IPS-NIHi11 (cell line): ENCODE measurements around the gene RIPK4.

Experiments used
- DNase-seq: peaks from one replicate; pipeline ENCODE4 v3.0.0; 2012; ENCODE audit warnings: mixed read lengths, low spot score

RIPK4 gene

DNA sequence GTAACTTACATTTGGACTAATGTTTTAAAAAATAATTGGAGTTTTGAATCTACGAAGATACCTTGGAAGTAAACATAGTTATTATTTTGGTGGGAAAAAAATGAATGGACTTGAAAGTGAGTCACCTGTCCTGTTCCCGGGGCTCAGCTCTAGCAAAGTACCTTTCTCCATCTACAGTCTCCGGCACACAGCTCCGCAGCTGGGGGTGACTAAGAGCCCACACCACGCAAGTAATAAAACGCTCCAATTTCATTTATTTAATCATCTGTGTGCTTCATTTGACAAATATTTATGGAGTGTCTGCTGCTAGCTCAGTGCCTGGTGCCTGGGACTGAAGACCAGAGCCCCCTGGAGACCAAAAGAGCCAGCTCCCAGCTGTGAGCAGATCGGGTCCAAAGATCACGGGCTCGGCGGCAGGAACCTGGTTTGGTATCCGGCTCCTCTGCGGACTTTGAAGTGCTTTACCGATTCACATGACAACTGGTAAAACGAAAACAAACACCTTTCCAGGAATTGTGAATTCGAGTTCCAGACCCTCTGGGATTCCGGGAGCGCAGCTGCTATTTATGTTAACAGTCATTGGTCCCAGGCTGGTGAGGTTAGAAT lies 1.7 kb upstream of the RIPK4 start:
- no peak for DNase-seq

DNA sequence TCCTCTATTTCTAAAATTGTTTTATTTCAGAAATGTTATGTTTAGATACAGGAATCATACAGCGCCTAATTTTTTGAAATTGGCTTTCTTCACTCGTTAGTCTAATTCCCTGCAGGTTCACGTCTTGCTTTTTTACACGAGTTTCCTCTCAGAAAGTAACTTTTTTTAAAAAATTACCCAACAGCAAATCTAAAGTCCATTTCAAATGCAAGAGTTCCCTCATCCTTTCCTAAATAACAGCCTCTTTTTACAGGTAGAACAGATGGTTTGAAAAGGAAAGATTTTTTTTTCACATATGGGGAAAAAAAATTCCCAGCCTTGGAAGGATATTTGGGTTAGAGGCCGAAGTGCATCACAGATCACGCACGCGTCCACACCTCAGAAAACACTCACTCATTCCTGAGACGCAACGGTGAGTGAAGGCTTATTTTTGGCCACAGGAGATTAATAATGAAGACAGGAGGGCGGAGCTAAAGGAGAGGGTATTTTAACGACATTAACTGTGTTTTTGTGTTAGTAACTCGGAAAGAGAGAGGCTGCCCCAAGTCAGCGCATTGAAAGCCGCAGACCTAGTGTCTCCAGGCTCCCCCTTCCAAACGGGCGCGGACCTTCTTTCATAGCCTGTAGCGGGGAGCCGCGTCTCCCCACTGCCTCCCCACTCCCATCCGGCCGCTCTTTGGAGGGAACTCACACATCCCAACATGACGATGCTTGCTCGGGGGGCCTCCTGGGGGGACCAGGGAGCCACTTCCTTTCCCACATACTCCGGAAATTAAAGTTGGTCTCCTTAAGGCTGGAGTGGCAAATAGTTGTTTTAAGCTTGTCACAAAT lies 969 bp upstream of the RIPK4 start:
- DNase-seq = no peak

DNA sequence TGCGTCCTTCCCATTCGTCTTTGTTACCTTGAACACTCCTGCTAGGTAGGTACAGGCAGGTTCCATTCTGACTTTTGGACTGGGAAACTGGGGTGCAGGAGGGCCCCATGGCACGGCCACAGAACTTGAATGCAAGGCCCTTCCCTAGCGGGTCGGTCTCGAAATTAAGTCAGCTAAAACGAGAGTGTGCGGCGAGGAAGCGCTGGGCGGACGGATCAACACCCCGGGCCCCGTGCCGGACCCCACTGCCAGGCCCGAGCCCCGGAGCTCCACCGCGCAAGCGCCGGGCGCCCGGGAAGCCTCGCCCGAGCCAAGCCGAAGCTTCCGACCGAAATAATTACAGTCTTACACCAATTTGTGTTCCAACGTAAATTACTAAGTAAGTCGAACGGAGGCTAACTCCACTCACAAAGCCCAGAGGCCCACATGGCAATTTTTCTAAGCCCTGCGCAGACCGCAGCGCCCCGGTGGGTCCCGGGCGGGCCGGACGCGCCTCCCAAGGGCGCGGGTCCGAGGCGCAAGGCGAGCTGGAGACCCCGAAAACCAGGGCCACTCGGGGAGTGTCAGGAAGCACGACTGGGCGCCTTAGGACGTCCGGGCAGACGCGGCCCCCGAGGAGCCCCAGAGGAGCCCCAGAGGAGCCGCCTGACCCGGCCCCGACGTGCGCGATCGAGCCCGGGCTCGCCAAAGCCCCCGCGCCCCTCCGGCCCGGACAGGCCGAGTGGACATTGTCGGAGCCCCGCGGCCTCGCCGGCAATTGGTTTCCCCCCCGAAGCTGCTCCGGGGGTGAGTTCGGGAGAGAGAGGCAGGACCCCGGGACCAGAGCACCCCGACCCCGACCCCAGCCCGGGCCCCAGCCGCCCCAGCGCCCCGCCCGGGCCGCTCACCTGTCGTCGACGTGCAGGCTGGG lies 624 bp downstream of the RIPK4 start:
- no peak for DNase-seq

DNA sequence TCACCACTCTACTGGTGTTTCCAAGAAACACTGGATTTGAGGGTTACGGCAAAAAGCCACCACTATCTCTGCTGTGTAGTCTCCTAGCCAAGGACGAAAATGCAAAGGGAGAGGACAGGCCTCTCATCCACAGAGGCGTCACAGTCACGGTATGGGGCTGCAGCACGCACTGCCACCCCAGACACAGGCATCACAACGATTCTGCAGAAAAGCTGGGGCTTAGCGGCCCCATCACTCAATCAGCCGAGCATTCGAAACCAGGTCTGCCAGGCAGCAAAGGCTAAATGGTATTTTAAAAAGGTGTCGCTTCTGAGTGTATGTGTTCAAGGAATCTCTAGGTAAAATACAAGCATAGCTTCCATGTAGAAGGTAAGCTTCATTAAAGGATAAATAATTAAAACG lies 1.4 kb downstream of the RIPK4 start:
- DNase-seq = no peak

DNA sequence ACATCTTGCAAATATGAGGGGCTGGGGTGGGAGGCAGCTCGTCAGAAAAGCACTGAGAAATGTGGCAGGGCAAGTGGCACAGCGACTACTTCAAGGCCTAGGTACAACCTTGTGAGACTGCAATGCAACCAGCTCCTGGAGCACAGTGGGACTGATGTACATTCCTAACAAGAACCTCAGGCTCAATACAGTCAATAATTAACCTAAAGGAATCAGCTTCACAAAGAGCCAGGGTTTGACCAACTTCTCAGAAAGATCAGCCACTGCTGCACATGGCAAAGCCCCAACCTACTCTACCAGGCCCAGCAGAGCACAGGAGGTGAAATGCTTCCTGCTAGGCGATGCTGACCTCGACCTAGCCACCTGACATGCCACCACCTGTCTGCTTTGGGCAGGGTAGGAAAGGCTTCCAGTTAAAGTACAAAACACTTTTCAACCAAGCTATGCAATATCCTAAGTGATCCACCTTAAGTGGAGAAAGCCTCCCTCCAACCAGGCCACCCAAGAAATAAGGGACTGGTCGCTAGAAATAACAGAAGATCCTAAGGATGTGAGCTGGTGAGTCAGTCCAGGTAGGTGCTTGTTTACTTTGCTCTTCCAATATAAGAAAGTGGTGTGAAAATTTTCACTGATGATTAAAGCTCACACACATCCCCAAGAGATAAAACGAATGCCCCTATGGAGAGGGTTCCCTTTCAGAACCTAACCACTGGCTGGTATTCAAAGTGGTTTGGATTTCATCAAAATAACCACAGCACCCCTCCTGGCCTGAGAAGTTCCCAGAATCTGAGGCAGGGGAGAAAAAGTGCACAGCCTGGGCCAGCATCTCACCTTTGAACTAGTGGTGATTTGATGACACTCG lies 2.1 kb downstream of the RIPK4 start:
- no peak for DNase-seq

DNA sequence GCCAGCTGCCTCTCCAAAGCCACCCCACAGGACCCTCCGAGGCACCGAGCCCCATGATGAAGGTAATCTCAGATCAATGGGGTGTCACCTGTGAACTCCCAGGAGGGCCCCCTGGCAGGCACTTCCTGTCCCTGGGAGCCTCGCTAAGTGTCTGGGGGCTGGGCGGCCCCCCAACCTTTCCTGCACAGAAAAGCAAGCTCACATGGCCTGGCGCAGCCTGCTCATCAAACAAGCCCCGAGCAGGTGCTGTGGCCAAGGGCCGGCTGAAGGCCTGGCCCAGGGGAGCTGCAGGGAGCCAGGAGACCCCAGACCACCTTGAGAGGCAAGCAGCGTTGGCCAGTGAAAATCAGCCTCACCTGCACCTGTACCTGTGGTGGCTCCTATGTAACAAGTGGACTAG lies 2.9 kb downstream of the RIPK4 start:
- no peak for DNase-seq

DNA sequence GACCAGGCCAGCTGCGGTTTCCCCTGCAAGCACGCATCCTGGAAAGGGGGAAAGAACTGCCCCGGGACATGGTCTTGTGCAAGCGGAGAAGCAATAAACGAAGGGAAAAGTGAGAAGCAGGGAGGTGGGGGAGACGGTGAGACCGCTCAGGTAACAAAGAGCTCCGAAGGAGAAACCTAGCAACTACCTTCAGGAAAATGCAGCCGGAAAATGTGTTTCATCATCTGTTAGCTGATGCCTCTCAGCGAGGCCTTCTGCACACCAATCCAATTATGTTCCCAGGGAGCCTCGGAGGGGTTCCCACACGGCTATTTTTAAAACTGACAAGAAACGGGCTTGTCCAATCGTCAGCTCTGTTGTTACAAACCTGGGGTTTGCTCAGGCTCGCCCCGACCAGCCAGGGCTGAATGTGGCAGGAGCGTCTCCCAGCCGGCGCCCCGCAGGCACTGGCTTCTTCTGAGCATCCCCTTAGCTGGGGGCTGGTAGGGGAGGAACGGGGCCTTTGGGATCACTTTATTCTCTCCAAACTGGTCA lies 3.4 kb downstream of the RIPK4 start:
- no peak for DNase-seq

DNA sequence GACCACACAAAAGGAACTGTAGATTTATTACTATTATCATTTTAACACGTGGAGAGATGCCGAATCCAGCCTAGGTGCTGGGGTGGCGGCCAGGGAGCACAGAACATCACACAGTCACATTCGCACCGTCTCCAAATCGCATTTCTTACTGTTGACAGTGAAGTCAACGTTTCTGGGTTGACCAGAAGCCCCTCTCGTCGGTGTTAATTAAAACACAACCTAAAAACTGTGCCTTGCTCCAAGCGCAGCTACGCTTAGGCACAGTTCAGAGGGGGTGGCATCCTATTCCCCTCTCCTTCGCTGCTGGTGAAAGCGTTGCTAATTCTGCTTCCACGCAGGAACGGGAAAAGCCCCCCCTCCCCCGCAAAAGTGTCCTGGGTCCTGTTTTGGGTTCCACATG lies 4.1 kb downstream of the RIPK4 start:
- DNase-seq = no peak

DNA sequence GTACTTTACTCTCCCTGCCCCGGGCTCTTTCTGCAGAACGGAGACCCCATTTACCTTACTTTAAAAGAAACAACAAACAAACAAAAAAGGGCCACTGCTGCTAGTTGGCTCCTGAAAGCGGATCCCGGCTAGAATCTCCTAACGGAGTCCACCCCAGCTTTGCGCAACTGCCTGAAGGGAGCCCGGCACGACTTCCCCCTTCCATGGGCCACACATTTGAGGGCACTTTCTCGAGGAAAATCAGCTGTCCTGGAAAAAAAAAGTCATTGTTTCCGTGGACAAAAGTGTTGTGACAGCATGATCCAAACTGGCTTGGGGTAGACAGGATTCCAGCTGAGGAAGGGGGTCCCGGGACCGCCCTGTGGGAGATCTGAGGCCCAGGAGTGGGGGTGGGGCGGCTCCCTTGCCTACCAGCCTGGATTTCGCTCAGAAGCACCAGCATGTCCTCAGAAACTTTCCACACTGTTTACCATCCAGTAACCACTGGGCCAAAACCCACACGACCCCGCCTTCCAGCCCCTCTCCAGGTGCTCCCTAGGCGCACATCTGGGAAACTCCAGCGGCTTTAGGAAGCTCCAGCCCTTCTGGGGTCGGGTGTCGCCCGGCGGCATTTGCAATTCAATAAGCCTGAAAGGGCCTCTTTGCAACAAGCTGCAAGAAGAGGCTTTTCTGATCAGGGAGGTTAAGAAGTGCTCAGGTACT lies 4.8 kb downstream of the RIPK4 start:
- peak; percentile 71 for DNase-seq

DNA sequence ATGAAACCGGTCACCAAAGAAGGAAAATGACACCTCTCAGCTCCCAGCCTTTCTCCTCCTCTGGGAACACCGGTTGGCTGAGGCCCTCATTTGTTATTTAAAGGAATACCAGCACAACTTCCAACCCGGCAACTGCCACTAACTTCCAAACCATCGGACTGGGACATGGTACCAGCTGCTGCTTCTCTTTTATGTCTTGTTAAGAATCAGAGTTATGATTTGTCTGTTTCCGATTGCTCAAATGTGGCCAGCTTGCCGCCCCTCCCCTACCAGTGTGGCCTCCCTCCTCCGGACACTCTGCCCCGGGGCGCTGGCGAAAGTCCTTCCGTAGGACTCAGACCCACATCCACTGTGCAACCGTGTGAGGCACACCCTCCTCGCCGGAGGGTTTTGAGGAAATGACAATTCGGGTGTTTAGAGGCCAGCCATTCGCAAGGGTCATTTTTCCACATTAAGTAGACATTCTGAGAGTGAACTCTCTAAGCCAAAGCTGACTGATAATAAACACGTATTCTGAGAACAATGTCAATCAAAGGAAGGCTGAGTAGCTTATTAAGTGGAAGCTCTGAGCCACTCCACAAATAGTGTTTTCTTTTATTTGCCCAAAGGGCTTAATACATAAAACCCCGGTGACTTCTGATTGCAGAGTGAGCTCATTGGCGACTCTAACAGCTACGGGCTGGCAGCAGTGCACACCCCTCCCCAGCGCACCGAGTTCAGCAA lies 5.5 kb downstream of the RIPK4 start:
- no peak for DNase-seq

DNA sequence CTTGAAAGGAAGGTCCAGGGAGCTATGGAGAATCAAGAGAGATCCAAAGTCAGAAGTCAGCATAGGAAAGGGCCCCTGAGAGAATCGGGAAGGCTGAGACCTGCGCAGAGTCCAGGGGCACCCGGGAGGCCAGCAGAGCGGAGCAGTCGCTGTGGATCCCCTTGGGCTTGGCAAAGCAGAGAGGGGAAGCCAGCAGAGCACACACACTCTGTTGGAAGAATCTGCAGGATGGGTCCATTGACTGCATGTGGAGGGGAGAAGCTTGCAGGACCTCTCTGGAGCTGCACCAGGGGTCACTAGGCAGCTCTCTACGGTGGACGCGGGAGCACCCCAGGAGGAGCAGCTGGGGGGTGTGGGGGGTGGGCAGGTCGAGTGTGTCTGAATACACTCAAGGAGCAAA lies 6.4 kb downstream of the RIPK4 start:
- no peak for DNase-seq

DNA sequence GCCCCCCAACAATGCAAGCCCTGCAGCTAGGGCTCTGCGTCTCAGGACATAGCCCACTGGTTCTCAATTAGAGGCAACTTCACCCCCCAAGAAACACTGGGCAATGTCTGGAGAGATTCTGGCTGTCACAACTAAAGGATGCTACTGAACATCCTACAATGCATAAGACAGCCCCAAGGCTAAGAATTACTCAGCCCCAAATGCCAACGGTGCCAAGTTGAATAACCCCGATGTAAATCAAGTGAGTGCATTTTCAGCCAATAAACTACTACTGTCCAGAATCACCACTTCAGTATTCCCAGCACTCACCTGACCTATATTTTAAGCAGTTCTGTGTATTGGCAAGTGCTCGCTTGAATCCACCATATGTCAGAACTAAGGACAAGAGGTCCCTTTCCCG lies 6.9 kb downstream of the RIPK4 start:
- DNase-seq = no peak

DNA sequence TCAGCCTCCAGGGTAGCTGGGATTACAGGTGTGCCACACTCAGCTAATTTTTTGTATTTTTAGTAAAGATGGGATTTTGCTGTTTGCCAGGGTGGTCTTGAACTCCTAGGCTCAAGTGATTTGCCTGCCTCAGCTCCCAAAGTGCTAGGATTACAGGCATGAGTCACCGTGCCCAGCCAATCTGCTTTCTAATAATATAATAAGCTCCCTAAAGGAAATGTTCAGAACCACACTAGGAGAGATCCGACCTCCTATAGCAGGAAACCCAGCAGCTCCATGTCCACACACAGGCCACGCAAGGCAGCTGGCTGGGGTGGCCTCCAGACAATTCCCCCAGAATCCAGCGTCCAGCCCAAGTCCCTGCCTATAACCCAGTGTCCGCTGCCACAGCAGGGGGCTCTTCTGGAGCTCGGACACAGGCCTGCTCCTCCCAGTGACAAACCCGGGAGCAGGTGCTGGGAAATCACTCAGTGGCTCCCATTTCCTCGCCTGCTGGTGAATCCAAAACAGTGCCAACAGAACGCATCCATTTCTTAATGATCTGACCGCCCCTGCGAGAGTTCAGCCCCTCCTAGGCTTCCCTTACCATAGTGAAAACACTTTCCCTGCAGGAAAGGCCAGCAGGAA lies 7.5 kb downstream of the RIPK4 start:
- no peak for DNase-seq

DNA sequence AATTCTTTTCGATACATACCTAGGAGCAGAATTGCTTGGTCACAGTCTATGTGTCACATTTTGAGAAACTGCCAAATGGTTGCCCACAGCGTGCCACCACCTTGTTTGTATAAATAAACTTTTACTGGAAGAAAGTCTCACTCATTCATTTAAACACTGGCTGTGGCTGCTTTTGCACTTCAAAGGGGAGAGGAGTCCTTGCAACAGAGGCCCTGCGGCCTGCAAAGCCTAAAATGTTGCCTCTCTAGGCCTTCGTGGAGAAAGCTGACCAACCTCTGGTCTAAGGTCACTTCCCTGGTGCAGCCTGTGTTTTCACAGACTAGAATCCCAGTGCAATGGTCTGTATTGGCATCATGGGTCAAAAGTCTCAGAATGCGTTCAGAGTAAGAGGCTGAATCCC lies 8.3 kb downstream of the RIPK4 start:
- no peak for DNase-seq

DNA sequence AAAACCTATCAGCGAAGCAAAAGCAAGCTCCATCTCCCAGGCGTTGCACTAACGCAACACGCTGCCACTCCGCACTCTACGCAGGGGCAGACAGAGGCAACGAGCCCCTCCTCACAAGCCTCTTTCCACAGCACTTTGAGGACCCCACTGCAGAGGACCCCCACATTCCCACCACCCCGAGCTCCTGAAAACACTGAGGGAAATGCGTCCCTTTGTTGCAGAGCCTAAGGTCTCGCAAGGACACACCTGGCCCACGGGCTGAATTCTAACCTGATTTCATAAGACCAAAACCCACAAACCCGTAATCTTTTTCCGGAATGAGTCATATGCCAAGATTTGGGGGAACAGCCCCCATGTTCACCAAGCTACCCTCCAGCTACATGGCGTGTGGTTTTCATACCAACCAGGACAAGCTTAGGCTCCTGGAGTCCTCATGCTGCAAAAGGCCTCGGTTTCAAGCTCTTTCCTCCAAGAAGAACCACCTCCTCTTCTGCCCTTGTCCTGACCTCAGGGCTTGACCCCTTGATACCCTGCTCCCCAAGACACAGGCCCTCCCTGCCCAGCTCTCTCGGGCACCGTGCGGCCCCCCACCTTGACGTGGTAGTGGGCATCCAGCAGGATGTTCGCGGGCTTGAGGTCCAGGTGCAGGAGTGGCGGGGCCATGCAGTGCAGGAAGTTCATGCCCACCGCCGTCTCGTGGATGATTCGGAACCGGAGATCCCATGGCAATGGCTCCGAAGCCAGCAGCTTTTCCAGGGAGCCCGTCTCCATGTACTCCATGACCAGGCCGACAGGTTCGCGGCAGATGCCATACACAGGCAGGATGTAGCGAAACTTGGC lies 10.7 kb downstream of the RIPK4 start:
- no peak for DNase-seq

DNA sequence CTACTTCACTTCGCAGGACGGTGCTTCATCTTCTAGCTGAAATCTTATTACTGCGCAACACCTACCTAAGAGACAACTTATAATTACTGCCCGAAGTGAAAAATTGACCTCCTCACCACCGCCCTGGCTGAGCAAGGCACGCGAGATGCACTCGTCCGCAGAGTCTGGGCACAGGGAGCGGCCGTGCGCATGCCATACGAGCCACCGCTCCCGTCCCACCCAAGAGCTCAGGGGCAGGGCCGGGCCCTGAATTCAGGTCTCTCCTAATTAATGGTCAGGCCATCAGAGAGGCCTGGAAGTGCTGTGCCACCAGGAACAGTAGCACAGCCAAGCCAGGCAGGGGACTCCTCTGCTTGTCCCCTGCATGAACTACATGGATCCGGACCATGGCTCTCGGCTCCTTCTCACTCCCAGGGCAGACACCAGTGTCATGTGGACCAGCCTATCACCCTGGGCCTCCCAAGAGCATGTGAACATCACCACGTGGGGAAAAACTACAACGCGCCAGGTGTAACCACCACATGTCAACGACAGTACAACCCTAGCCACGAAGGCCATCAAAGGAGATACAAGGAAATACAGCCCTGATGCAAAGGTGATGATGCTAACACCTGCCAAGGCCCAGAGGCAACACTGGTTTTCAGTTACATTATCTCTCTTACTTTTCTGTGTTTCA lies 11.5 kb downstream of the RIPK4 start:
- no peak for DNase-seq

DNA sequence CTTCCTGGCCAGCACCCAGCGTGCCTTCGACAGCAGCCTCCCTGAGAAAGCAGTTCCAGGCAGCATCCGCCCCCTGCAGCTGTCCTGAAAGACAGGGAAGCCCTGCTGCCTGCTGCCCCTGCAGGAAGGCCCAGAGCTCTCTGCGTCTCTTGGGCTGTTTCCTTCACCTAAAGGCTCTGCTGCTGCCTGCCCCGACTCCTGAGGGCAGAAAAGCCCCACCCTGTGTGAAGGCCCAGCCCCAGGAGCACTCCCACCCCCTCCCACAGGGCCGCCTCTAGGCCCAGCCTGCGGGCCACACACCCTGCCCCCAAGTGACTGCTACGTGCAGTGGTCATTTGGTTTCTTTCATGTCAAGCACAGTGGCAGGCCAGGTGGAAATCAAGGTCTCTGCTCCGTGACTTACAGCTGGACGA lies 12.4 kb downstream of the RIPK4 start:
- no peak for DNase-seq
